H1 (cell line): ENCODE measurements around the gene OXCT2. TPM values are rescaled to one million over a fixed set of nuclear protein-coding genes. Genes with fewer than 3 reads are reported as not detected.
"Not testable (repeated sequence)": the region's sequence is repeated elsewhere in the genome, so short reads cannot be mapped to it uniquely, and the experiment has no call there.

Experiments
- CTCF ChIA-PET: fragments of 300-600 bp; sonication (Branson Sonifier 250); formaldehyde crosslinking; loops from one replicate; lab custom pipeline; 2021; ENCODE audit not compliant: partially characterized antibody; lab: Charles Lee
- POLR2A ChIA-PET: fragments of 300-600 bp; sonication (Branson Sonifier 250); formaldehyde crosslinking; loops from one replicate; lab custom pipeline; 2021; ENCODE audit warnings: inconsistent platforms; ENCODE audit not compliant: partially characterized antibody; lab: Charles Lee
- DNase-seq, 2 experiments: peaks; one replicate each; pipeline versions ENCODE4 v3.0.0 to v3.0.0-alpha.2; 2010 to 2022; ENCODE audit warnings: low spot score in 2 of 2, low read depth in 1 of 2, mixed read lengths in 1 of 2
- FAIRE-seq: peaks from 2 replicates; lab custom pipeline; 2011; peaks lifted over from hg19 to GRCh38; lab: Jason Lieb, UNC
- H2AFZ ChIP-seq: 2 replicates; pipeline ENCODE4 v1.8.1; 2012; ENCODE audit warnings: low read length, inconsistent platforms
- H2AK5ac ChIP-seq: 2 replicates; pipeline ENCODE4 v1.6.1; 2013; ENCODE audit warnings: low read depth, low read length
- H2BK120ac ChIP-seq: replicated peaks from 2 replicates; pipeline ENCODE3; 2013; ENCODE audit warnings: low read depth, low read length, inconsistent platforms
- H2BK12ac ChIP-seq: 2 replicates; pipeline ENCODE4 v1.6.1; 2013; ENCODE audit warnings: low read depth, low read length
- H2BK15ac ChIP-seq: 2 replicates; pipeline ENCODE4 v1.6.1; 2013; ENCODE audit warnings: low read length
- H2BK20ac ChIP-seq: 2 replicates; pipeline ENCODE4 v1.6.1; 2013; ENCODE audit warnings: low read length
- H2BK5ac ChIP-seq: 2 replicates; pipeline ENCODE4 v1.6.1; 2013; ENCODE audit warnings: low read depth, low read length
- H3K14ac ChIP-seq: 2 replicates; pipeline ENCODE4 v1.6.1; 2013; ENCODE audit warnings: inconsistent platforms; ENCODE audit not compliant: insufficient read length
- H3K18ac ChIP-seq: 2 replicates; pipeline ENCODE4 v1.6.1; 2013; ENCODE audit warnings: low read length; ENCODE audit errors: extremely low read depth
- H3K23ac ChIP-seq: 2 replicates; pipeline ENCODE4 v1.6.1; 2013; ENCODE audit warnings: inconsistent platforms; ENCODE audit not compliant: insufficient read length
- H3K23me2 ChIP-seq: 2 replicates; pipeline ENCODE4 v1.6.1; 2013; ENCODE audit warnings: low read depth, low read length
- H3K27ac ChIP-seq: 2 replicates; pipeline ENCODE4 v1.6.1; 2011; ENCODE audit warnings: low read depth, low read length, inconsistent platforms
- H3K27me3 ChIP-seq, 4 experiments: replicated peaks in 1 of 4; 1 replicate in 1 of 4; 2 replicates in 3 of 4; pipeline versions ENCODE4 v1.6.1 to v1.8.1; 2011 to 2013; ENCODE audit warnings: low read length in 3 of 4, mild to moderate bottlenecking in 3 of 4, inconsistent platforms in 2 of 4, mixed read lengths in 2 of 4, moderate library complexity in 1 of 4; ENCODE audit not compliant: control insufficient read depth in 3 of 4, insufficient read depth in 3 of 4; ENCODE audit errors: extremely low read depth in 1 of 4
- H3K36me3 ChIP-seq, 4 experiments: 2 replicates each; pipeline versions ENCODE4 v1.6.1 to v1.8.1; 2011 to 2013; ENCODE audit warnings: mild to moderate bottlenecking in 4 of 4, low read length in 3 of 4, moderate library complexity in 2 of 4, control low read depth in 1 of 4, inconsistent platforms in 1 of 4; ENCODE audit not compliant: insufficient read depth in 4 of 4, control insufficient read depth in 2 of 4
- H3K4ac ChIP-seq: replicated peaks from 2 replicates; pipeline ENCODE3; 2013; ENCODE audit warnings: low read length, low read depth, mixed read lengths, inconsistent platforms; ENCODE audit not compliant: insufficient read length
- H3K4me1 ChIP-seq, 4 experiments: replicated peaks in 1 of 4; 1 replicate in 1 of 4; 2 replicates in 3 of 4; pipeline versions ENCODE4 v1.6.1 to v1.8.1; 2011 to 2013; ENCODE audit warnings: low read length in 3 of 4, inconsistent platforms in 2 of 4, mixed read lengths in 1 of 4; ENCODE audit not compliant: insufficient read depth in 4 of 4, control insufficient read depth in 3 of 4
- H3K4me2 ChIP-seq, 2 experiments: 2 replicates each; pipeline versions ENCODE4 v1.6.1 to v1.8.1; 2011 to 2013; ENCODE audit warnings: low read depth in 2 of 2, low read length in 2 of 2, control low read depth in 1 of 2, inconsistent platforms in 1 of 2, mild to moderate bottlenecking in 1 of 2; ENCODE audit not compliant: insufficient read depth in 1 of 2
- H3K4me3 ChIP-seq, 4 experiments: fragments of 200-600, 300-600 bp in 1 of 4; sonication (generic), shearing (Covaris generic), sonication (Bioruptor Twin) in 1 of 4; 2 replicates each; pipeline versions ENCODE4 v1.5.1 to v1.8.1; 2011 to 2016; ENCODE audit warnings: low read length in 4 of 4, low read depth in 3 of 4, control low read depth in 2 of 4, inconsistent platforms in 2 of 4, mild to moderate bottlenecking in 2 of 4, mixed read lengths in 1 of 4, moderate library complexity in 1 of 4; ENCODE audit not compliant: insufficient read depth in 2 of 4; ENCODE audit errors: extremely low read depth in 1 of 4
- H3K56ac ChIP-seq: replicated peaks from 2 replicates; pipeline ENCODE3; 2013; ENCODE audit warnings: low read depth, mild to moderate bottlenecking, mixed read lengths, low read length, inconsistent platforms; ENCODE audit not compliant: insufficient read length
- H3K79me1 ChIP-seq: 2 replicates; pipeline ENCODE4 v1.6.1; 2013; ENCODE audit warnings: low read depth, low read length, control low read depth
- H3K79me2 ChIP-seq, 2 experiments: 2 replicates each; pipeline versions ENCODE4 v1.6.1 to v1.8.1; 2012 to 2013; ENCODE audit warnings: low read length in 2 of 2, mild to moderate bottlenecking in 2 of 2, inconsistent platforms in 1 of 2; ENCODE audit not compliant: insufficient read depth in 2 of 2, control insufficient read depth in 1 of 2
- H3K9ac ChIP-seq, 4 experiments: replicated peaks in 1 of 4; 1 replicate in 1 of 4; 2 replicates in 3 of 4; pipeline versions ENCODE4 v1.6.1 to v1.8.1; 2011 to 2013; ENCODE audit warnings: low read depth in 3 of 4, low read length in 3 of 4, control low read depth in 2 of 4, mild to moderate bottlenecking in 2 of 4, moderate library complexity in 2 of 4, inconsistent platforms in 1 of 4; ENCODE audit errors: extremely low read depth in 1 of 4
- H3K9me3 ChIP-seq, 2 experiments: 2 replicates each; pipeline versions ENCODE4 v1.6.1 to v1.8.1; 2012 to 2013; ENCODE audit warnings: mild to moderate bottlenecking in 2 of 2, moderate library complexity in 2 of 2, control low read depth in 1 of 2, inconsistent platforms in 1 of 2, low read depth in 1 of 2, low read length in 1 of 2, mixed read lengths in 1 of 2; ENCODE audit not compliant: insufficient read depth in 2 of 2
- H4K20me1 ChIP-seq, 2 experiments: replicated peaks in 1 of 2; 2 replicates each; pipeline versions ENCODE3 to v1.8.1; 2011 to 2013; ENCODE audit warnings: inconsistent platforms in 2 of 2, low read length in 2 of 2, mild to moderate bottlenecking in 1 of 2; ENCODE audit not compliant: insufficient read depth in 2 of 2, control insufficient read depth in 1 of 2
- H4K5ac ChIP-seq: 2 replicates; pipeline ENCODE4 v1.6.1; 2013; ENCODE audit warnings: low read length, low read depth, mixed read lengths, inconsistent platforms; ENCODE audit not compliant: insufficient read length
- H4K8ac ChIP-seq: 2 replicates; pipeline ENCODE4 v1.8.0; 2013; ENCODE audit warnings: mild to moderate bottlenecking, moderate library complexity, low read length, inconsistent platforms; ENCODE audit not compliant: insufficient read depth; ENCODE audit errors: extremely low read depth
- H4K91ac ChIP-seq: replicated peaks from 2 replicates; pipeline ENCODE3; 2013; ENCODE audit warnings: low read length, mixed read lengths, inconsistent platforms; ENCODE audit not compliant: insufficient read length
- WGBS, 2 experiments: shearing (Covaris generic) in 1 of 2; methylation state at CpG; one replicate each; pipeline versions ENCODE4 v1.1.6 to v1.1.7; 2013 to 2015; ENCODE audit warnings: low lambda C conversion rate in 2 of 2, mixed read lengths in 2 of 2, inconsistent platforms in 1 of 2, low coverage in 1 of 2, missing lambda C conversion rate in 1 of 2; ENCODE audit not compliant: insufficient replicate concordance in 2 of 2, insufficient coverage in 1 of 2, insufficient read length in 1 of 2; ENCODE audit errors: extremely low coverage in 1 of 2, missing lambda C conversion rate in 1 of 2; 5-methylcytosine and 5-hydroxymethylcytosine counted together
- polyA plus RNA-seq, 7 experiments: library from polyadenylated mRNA; depleted of rRNA in 3 of 7; stranded (reverse) in 5 of 7; unstranded in 2 of 7; fragments of >200 nt in 5 of 7; fragments of 200-250 nt in 2 of 7; gene quantifications; 1 replicate in 5 of 7; 2 replicates in 1 of 7; 4 replicates in 1 of 7; pipeline versions ENCODE4 v1.2.1 to v1.2.3, GENCODE V29; 2011 to 2013; ENCODE audit warnings: missing spikeins in 2 of 7, mixed read lengths in 2 of 7
- total RNA-seq: library from RNA; stranded (reverse); fragmentation: NEBNext Ultra II Directional; extraction: Animal tissue kit (Norgen Biotek cat#: 25700); gene quantifications from 2 replicates; pipeline ENCODE4 v1.2.1, GENCODE V29; 2021

OXCT2 gene
- total and polyA plus RNA-seq, 2 of the 8 experiments (the other 6 are each of a cell fraction or from before 2014, with no cell fraction given), result 2.6 to 2.9 TPM

GRCh38 chr1:39775676-39776399 lies 4.7 kb upstream of the OXCT2 start:
- H3K36me3 ChIP-seq, H3K4me3 ChIP-seq, H2BK20ac ChIP-seq, H3K4me1 ChIP-seq, H2BK5ac ChIP-seq, H3K79me2 ChIP-seq, H3K9ac ChIP-seq, H3K4ac ChIP-seq, H3K9me3 ChIP-seq, H4K20me1 ChIP-seq, H3K23me2 ChIP-seq, H3K27ac ChIP-seq, FAIRE-seq, H3K18ac ChIP-seq, H3K4me2 ChIP-seq, H3K79me1 ChIP-seq, H3K23ac ChIP-seq, H4K8ac ChIP-seq, H2BK15ac ChIP-seq, H4K91ac ChIP-seq, H2AK5ac ChIP-seq, DNase-seq, H2BK12ac ChIP-seq, H4K5ac ChIP-seq, H3K56ac ChIP-seq, POLR2A ChIA-PET, H3K14ac ChIP-seq, H2AFZ ChIP-seq, H2BK120ac ChIP-seq: not testable (repeated sequence)
- peaks cover 1 to 14% (median 6%) of the 10 kb centered on the region in 4 experiments; a peak in 6 of 7 replicates for H3K27me3 ChIP-seq
- CTCF ChIA-PET, result interaction anchor here (0.6 kb wide), 1 partner anchor 231 kb away, joined by 3 read pairs; no protein-coding TSS in a partner anchor
- 74% methylated on average over 7 of the region's 20 CpGs; no CpG with 5 or more reads in 1 of the 2 experiments for WGBS, 2 experiments
